Tibial nerve (tissue), 4 donors: ENCODE measurements around the gene TRDMT1. TPM values are rescaled to one million over a fixed set of nuclear protein-coding genes. Genes with fewer than 3 reads are reported as not detected.

Experiments used
- DNase-seq, 2 donors: peaks; one replicate each; pipeline ENCODE4 v3.0.0-alpha.2; 2019; ENCODE audit warnings: low spot score in 2 of 2
- H3K27ac ChIP-seq, 4 donors: fragments of 200-600 bp; sonication (generic) in 3 of 4; one replicate each; pipeline ENCODE4 v1.5.1; 2017 to 2019; ENCODE audit warnings: mild to moderate bottlenecking in 1 of 4
- H3K27me3 ChIP-seq, 2 donors: fragments of 200-600 bp; sonication (generic) in 1 of 2; one replicate each; pipeline versions ENCODE4 v1.5.1 to v1.6.0; 2017 to 2019
- H3K36me3 ChIP-seq, 3 donors: fragments of 200-600 bp; sonication (generic); one replicate each; pipeline ENCODE4 v1.5.1; 2018 to 2019
- H3K4me1 ChIP-seq, 4 donors: fragments of 200-600 bp; sonication (generic) in 3 of 4; one replicate each; pipeline ENCODE4 v1.5.1; 2017 to 2019
- H3K4me3 ChIP-seq, 4 donors: fragments of 200-600 bp; sonication (generic) in 3 of 4; one replicate each; pipeline ENCODE4 v1.5.1; 2017 to 2019; ENCODE audit warnings: mild to moderate bottlenecking in 1 of 4, moderate library complexity in 1 of 4
- H3K9me3 ChIP-seq, 4 donors: fragments of 200-600 bp; sonication (generic) in 3 of 4; one replicate each; pipeline ENCODE4 v1.5.1; 2017 to 2019
- EP300 ChIP-seq, 2 donors: sonication (generic); formaldehyde crosslinking; IDR thresholded peaks; one replicate each; pipeline ENCODE4 v1.6.1; 2017; ENCODE audit warnings: antibody characterized with exemption in 2 of 2, mild to moderate bottlenecking in 1 of 2
- POLR2A ChIP-seq, 2 donors: fragments of 450-650 bp; IDR thresholded peaks; one replicate each; pipeline ENCODE4 v1.6.1; 2017; ENCODE audit warnings: antibody characterized with exemption in 2 of 2, mild to moderate bottlenecking in 2 of 2, moderate library complexity in 2 of 2
- WGBS, 2 donors: methylation state at CpG; one replicate each; pipeline ENCODE4 v1.1.5; 2018; 5-methylcytosine and 5-hydroxymethylcytosine counted together
- total RNA-seq, 4 donors: library from RNA; depleted of rRNA; stranded (reverse); fragments of >200 nt; gene quantifications; one replicate each; pipeline ENCODE4 v1.1.0, GENCODE V29; 2016
- TF ChIP-seq, protein P1 (sequence below), 5 experiments: fragments of 200-600 bp in 3 of 5; fragments of 450-650 bp in 2 of 5; sonication (generic) in 3 of 5; IDR thresholded peaks; one replicate each; pipeline ENCODE4 v1.5.1; 2016 to 2019; ENCODE audit warnings: antibody characterized with exemption in 5 of 5, mild to moderate bottlenecking in 3 of 5, moderate library complexity in 2 of 5

TRDMT1 gene
- total RNA-seq, 4 donors from 2014 or later, result 12.9 to 17.5 (median 16.0) TPM

DNA sequence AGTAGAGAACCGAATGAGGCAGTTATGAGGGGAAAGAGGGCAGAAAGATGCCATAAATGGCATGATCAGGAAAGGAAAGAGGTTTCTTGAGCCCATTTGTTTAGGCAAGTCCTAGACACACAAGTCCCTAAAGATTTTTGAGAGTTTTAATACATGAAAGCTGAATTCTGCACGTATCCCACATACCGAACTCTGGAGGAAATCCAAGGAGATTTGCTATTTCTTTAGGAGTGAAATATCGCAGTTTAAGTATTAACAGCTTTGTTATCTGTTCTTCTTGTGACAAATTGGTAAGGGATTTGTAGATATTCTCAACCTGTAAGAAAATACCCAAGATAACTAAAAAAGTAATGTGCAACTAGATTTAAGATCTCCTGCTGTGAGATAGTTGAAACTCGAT is 48.2 kb downstream of the TRDMT1 start:
- no peaks in the 10 kb centered on the region for H3K9me3 ChIP-seq
- DNase-seq, result no peak
- H3K27me3 ChIP-seq, result no peaks in the 10 kb centered on the region
- H3K36me3 ChIP-seq, result no peaks in the 10 kb centered on the region
- no peak overlapping the region for H3K4me3 ChIP-seq
- peaks cover 0 to 50% (median 0%) of the 10 kb centered on the region in 4 donors for H3K4me1 ChIP-seq
- WGBS, 2 donors, result 41 to 43% methylated on average over 5 of the region's 5 CpGs
- peak overlapping the region; percentile 41 to 82 (median 68) for H3K27ac ChIP-seq
- no peak for TF ChIP-seq POLR2A (IDR thresholded peaks at IDR 0.05)
- TF ChIP-seq, protein P1, sequence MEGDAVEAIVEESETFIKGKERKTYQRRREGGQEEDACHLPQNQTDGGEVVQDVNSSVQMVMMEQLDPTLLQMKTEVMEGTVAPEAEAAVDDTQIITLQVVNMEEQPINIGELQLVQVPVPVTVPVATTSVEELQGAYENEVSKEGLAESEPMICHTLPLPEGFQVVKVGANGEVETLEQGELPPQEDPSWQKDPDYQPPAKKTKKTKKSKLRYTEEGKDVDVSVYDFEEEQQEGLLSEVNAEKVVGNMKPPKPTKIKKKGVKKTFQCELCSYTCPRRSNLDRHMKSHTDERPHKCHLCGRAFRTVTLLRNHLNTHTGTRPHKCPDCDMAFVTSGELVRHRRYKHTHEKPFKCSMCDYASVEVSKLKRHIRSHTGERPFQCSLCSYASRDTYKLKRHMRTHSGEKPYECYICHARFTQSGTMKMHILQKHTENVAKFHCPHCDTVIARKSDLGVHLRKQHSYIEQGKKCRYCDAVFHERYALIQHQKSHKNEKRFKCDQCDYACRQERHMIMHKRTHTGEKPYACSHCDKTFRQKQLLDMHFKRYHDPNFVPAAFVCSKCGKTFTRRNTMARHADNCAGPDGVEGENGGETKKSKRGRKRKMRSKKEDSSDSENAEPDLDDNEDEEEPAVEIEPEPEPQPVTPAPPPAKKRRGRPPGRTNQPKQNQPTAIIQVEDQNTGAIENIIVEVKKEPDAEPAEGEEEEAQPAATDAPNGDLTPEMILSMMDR (IDR thresholded peaks at IDR 0.05), result no peak
- TF ChIP-seq EP300 (IDR thresholded peaks at IDR 0.05), result no peak

DNA sequence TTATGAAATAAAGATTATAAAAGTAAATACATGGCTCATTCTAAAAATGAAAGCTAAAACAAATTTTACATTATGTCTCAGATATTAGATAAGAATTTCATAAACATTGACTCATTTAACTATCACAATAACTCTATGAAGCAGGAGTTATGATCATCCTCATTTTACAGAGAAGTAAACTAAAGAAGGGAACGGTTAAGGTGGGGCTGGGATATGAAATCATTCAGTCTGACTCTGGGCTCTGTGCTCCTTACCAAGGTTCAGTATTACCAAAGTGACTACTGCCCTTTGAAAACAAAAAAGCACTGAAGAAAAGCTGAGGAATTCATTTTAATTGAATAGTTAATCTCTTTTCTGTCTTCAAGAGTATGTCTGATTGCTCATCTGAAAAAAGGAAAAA is 49.8 kb downstream of the TRDMT1 start:
- TF ChIP-seq EP300 (IDR thresholded peaks at IDR 0.05) (no peak), POLR2A (IDR thresholded peaks at IDR 0.05) (no peak)
- TF ChIP-seq, protein P1 (IDR thresholded peaks at IDR 0.05), result no peak
- H3K36me3 ChIP-seq, result no peaks in the 10 kb centered on the region
- H3K27ac ChIP-seq, result peak overlapping the region; percentile 41 to 82 (median 68)
- DNase-seq, result no peak
- peaks cover 0 to 49% (median 0%) of the 10 kb centered on the region in 4 donors for H3K4me1 ChIP-seq
- H3K9me3 ChIP-seq, result no peaks in the 10 kb centered on the region
- H3K4me3 ChIP-seq, result no peak overlapping the region
- no peaks in the 10 kb centered on the region for H3K27me3 ChIP-seq
- 40 to 43% methylated on average over 1 of the region's 1 CpG for WGBS, 2 donors

DNA sequence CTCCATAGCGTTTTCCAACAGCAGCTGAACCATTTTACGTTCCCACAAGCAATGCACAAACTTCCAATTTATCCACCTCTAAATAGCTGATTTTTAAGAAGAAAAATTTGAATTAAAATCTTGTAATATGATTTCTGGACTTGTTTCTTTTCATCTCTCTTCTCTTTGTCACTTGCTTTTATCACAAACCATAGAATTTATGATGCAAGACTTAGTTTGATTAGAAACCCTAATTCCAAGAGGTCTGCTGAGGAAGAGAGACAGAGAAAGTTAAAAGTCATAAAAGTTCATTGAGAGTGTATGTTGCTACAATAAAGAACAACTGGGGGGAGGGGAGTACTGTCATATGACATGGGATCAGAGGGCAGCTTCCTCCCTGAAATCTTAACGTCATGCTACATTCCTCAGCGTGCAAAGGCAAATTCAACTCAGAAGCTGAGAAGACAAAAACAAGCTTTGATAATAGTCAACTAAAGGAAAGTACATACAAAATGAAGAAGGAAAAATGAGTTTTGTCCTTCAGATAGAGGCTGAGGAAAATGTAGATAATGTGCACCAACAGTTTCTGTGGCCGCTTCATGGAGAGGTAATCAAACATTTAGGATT is 53.5 kb downstream of the TRDMT1 start:
- Histone ChIP-seq H3K36me3 (no peaks in the 10 kb centered on the region), H3K27me3 (no peaks in the 10 kb centered on the region), H3K27ac (peak overlapping the region; percentile 44 to 86 (median 68)), H3K4me1 (peaks cover 0 to 38% (median 0%) of the 10 kb centered on the region in 4 donors), H3K4me3 (peak overlapping the region in 2 of 4 donors; percentile 1 to 20), H3K9me3 (no peaks in the 10 kb centered on the region)
- DNase-seq, result no peak
- WGBS, 2 donors, result 43 to 49% methylated on average over 5 of the region's 5 CpGs
- TF ChIP-seq, protein P1 (IDR thresholded peaks at IDR 0.05), result no peak
- TF ChIP-seq EP300 (IDR thresholded peaks at IDR 0.05) (peak; percentile 50 to 92), POLR2A (IDR thresholded peaks at IDR 0.05) (peak in 1 of 2 donors; percentile 59)

DNA sequence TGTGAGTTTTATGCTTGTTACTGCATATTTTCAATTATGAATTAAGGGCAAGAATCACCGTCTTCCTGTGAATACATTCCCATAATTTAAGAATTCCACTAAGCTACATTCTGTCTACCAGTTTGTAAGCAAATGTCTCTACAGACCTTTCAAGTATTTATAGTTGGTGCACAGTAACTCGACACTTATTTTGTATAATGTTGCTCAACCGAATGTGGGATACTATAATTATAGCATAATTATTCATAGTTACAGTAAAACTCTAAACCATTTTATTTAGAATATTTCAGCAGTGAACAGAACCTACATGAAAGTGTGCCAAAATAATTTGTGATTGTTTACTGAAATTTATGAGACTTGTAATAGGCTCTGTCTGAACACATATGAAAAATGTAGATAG is 54.6 kb downstream of the TRDMT1 start:
- Histone ChIP-seq H3K4me1 (peaks cover 0 to 32% (median 0%) of the 10 kb centered on the region in 4 donors), H3K4me3 (no peak overlapping the region), H3K36me3 (no peaks in the 10 kb centered on the region), H3K9me3 (no peaks in the 10 kb centered on the region), H3K27ac (peak overlapping the region in 2 of 4 donors; percentile 78 to 86), H3K27me3 (no peaks in the 10 kb centered on the region)
- DNase-seq, result no peak
- TF ChIP-seq, protein P1 (IDR thresholded peaks at IDR 0.05), result no peak
- no peak for TF ChIP-seq POLR2A (IDR thresholded peaks at IDR 0.05)
- TF ChIP-seq EP300 (IDR thresholded peaks at IDR 0.05), result no peak
- 58 to 61% methylated on average over 3 of the region's 3 CpGs for WGBS, 2 donors

DNA sequence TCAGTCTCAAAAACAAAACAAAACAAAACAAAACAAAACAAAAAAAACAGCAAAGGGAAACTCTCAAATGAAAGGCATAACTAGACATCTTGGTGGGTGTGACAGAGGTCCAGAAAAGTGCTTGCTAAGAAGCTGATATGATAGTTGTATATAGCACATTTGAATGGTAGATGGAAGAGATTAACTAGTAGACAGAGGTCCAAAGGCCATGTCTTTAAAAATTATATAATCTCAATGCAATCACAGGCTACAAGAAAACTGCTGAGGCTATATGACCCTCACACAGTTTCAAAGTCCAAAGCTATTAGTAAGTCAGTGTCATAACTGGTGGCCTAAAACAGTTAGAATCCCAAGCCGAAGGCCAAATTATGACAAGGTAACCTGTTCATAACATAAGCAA is 56.2 kb downstream of the TRDMT1 start:
- no peaks in the 10 kb centered on the region for H3K36me3 ChIP-seq
- WGBS, 2 donors, result 90 to 93% methylated on average over 1 of the region's 1 CpG
- TF ChIP-seq, protein P1 (IDR thresholded peaks at IDR 0.05), result no peak
- TF ChIP-seq EP300 (IDR thresholded peaks at IDR 0.05), result no peak
- TF ChIP-seq POLR2A (IDR thresholded peaks at IDR 0.05), result no peak
- DNase-seq, result no peak
- H3K4me3 ChIP-seq, result no peak overlapping the region
- H3K27me3 ChIP-seq, result no peaks in the 10 kb centered on the region
- H3K27ac ChIP-seq, result no peak overlapping the region
- H3K4me1 ChIP-seq, result peaks cover 0 to 20% (median 0%) of the 10 kb centered on the region in 4 donors
- no peaks in the 10 kb centered on the region for H3K9me3 ChIP-seq
